Endodermal cell (in vitro differentiated cells): ENCODE measurements around the gene THBS3. TPM values are rescaled to one million over a fixed set of nuclear protein-coding genes. Genes with fewer than 3 reads are reported as not detected.
"Not testable (repeated sequence)": the region's sequence is repeated elsewhere in the genome, so short reads cannot be mapped to it uniquely, and the experiment has no call there.

Source experiments
- DNase-seq: peaks from one replicate; pipeline ENCODE4 v3.0.0-alpha.2; 2017
- H3K27ac ChIP-seq: 2 replicates; pipeline ENCODE4 v1.5.1; 2013; ENCODE audit warnings: mild to moderate bottlenecking, low read depth, low read length, moderate library complexity
- H3K27me3 ChIP-seq: 2 replicates; pipeline ENCODE4 v1.6.1; 2013; ENCODE audit warnings: mild to moderate bottlenecking, low read length, moderate library complexity; ENCODE audit not compliant: insufficient read depth, control insufficient read depth, poor library complexity, severe bottlenecking
- H3K36me3 ChIP-seq: 2 replicates; pipeline ENCODE4 v1.7.0; 2013; ENCODE audit warnings: mild to moderate bottlenecking, low read length, moderate library complexity; ENCODE audit not compliant: control insufficient read depth, insufficient read depth
- H3K4me1 ChIP-seq: one replicate; pipeline ENCODE4 v1.7.0; 2013; ENCODE audit warnings: low read length; ENCODE audit not compliant: control insufficient read depth, insufficient read depth
- H3K4me3 ChIP-seq: 2 replicates; pipeline ENCODE4 v1.5.1; 2013; ENCODE audit warnings: mild to moderate bottlenecking, low read length, moderate library complexity
- H3K9ac ChIP-seq: 2 replicates; pipeline ENCODE4 v1.6.1; 2013; ENCODE audit warnings: mild to moderate bottlenecking, low read length, moderate library complexity; ENCODE audit not compliant: poor library complexity, severe bottlenecking; ENCODE audit errors: extremely low read depth
- H3K9me3 ChIP-seq: 2 replicates; pipeline ENCODE4 v1.6.1; 2013; ENCODE audit warnings: mild to moderate bottlenecking, low read length, moderate library complexity; ENCODE audit not compliant: control insufficient read depth
- H3K27ac Mint-ChIP-seq: 2 replicates; pipeline ENCODE4 v1.8.0; 2020; ENCODE audit warnings: mixed read lengths
- H3K27me3 Mint-ChIP-seq: 2 replicates; pipeline ENCODE4 v1.8.0; 2021; ENCODE audit warnings: mild to moderate bottlenecking, mixed read lengths; ENCODE audit not compliant: insufficient read depth
- H3K36me3 Mint-ChIP-seq: 2 replicates; pipeline ENCODE4 v1.8.0; 2020; ENCODE audit warnings: low read depth, mixed read lengths
- H3K4me1 Mint-ChIP-seq: 2 replicates; pipeline ENCODE4 v1.8.0; 2020; ENCODE audit warnings: mixed read lengths
- H3K4me3 Mint-ChIP-seq: 2 replicates; pipeline ENCODE4 v1.8.0; 2020; ENCODE audit warnings: mild to moderate bottlenecking, moderate library complexity, mixed read lengths
- H3K9me3 Mint-ChIP-seq: 2 replicates; pipeline ENCODE4 v1.8.0; 2020; ENCODE audit warnings: mild to moderate bottlenecking, mixed read lengths
- CTCF ChIP-seq: fragments of 200-600 bp; sonication (generic); conservative IDR thresholded peaks from 2 replicates; pipeline ENCODE4 v1.5.0; 2021; ENCODE audit warnings: antibody characterized with exemption, mild to moderate bottlenecking
- WGBS, 2 experiments: methylation state at CpG; one replicate each; pipeline versions ENCODE4 v1.1.5 to v1.1.7; 2013; ENCODE audit warnings: missing lambda C conversion rate in 2 of 2, mixed read lengths in 1 of 2; ENCODE audit not compliant: insufficient coverage in 1 of 2, insufficient read length in 1 of 2; 5-methylcytosine and 5-hydroxymethylcytosine counted together
- total RNA-seq, 2 donors: library from RNA; stranded (reverse); fragmentation: NEBNext Ultra II Directional in 1 of 2; extraction: Animal tissue kit (Norgen Biotek cat#: 25700) in 1 of 2; gene quantifications; 2 replicates in 1 of 2; 3 replicates in 1 of 2; pipeline ENCODE4 v1.2.1, GENCODE V29; 2021

The THBS3 gene
- total RNA-seq, 2 donors from 2014 or later: 17.6 to 27.9 TPM

- Histone ChIP-seq H3K27me3 (no peaks in the 10 kb centered on the region), H3K4me3 (no peak overlapping the region), H3K27ac (no peak overlapping the region), H3K36me3 (peaks cover 10% of the 10 kb centered on the region), H3K9ac (no peak overlapping the region), H3K9me3 (no peaks in the 10 kb centered on the region), H3K4me1 (no peaks in the 10 kb centered on the region)
- no peak overlapping the region for H3K4me3 Mint-ChIP-seq
- no peak for DNase-seq
- peaks cover 10% of the 10 kb centered on the region for H3K27me3 Mint-ChIP-seq
- peaks cover 10% of the 10 kb centered on the region for H3K4me1 Mint-ChIP-seq
- no peaks in the 10 kb centered on the region for H3K9me3 Mint-ChIP-seq
- WGBS, 2 experiments: 86 to 89% methylated on average over 4 of the region's 4 CpGs
- no peak for TF ChIP-seq CTCF
- peaks cover 21% of the 10 kb centered on the region for H3K36me3 Mint-ChIP-seq
- H3K27ac Mint-ChIP-seq: peak overlapping the region; percentile 61
Observed at GRCh38 chr1:155241841-155242264, 34.2 kb upstream of the THBS3 start.

- H3K27me3 ChIP-seq: no peaks in the 10 kb centered on the region
- WGBS, 2 experiments: 5 to 23% methylated on average over 2 to 4 of the region's 4 CpGs
- peaks cover 21% of the 10 kb centered on the region for H3K36me3 Mint-ChIP-seq
- no peaks in the 10 kb centered on the region for H3K4me1 ChIP-seq
- peak overlapping the region; percentile 79 for H3K4me3 ChIP-seq
- H3K4me1 Mint-ChIP-seq: peaks cover 10% of the 10 kb centered on the region
- H3K36me3 ChIP-seq: peaks cover 12% of the 10 kb centered on the region
- TF ChIP-seq CTCF: no peak
- H3K27ac Mint-ChIP-seq: peak overlapping the region; percentile 73
- peak overlapping the region; percentile 63 for H3K4me3 Mint-ChIP-seq
- no peak overlapping the region for H3K27ac ChIP-seq
- H3K9me3 ChIP-seq: no peaks in the 10 kb centered on the region
- no peaks in the 10 kb centered on the region for H3K9me3 Mint-ChIP-seq
- peak overlapping the region; percentile 51 for H3K9ac ChIP-seq
- peak; percentile 89 for DNase-seq
- H3K27me3 Mint-ChIP-seq: peaks cover 7% of the 10 kb centered on the region
Observed at GRCh38 chr1:155241069-155241679, 33.5 kb upstream of the THBS3 start.

- Histone ChIP-seq H3K27ac (no peak overlapping the region), H3K9ac (no peak overlapping the region), H3K4me3 (no peak overlapping the region), H3K36me3 (peaks cover 12% of the 10 kb centered on the region), H3K27me3 (no peaks in the 10 kb centered on the region), H3K4me1 (no peaks in the 10 kb centered on the region), H3K9me3 (no peaks in the 10 kb centered on the region)
- no peak for TF ChIP-seq CTCF
- no peak overlapping the region for H3K4me3 Mint-ChIP-seq
- H3K4me1 Mint-ChIP-seq: peaks cover 7% of the 10 kb centered on the region
- H3K36me3 Mint-ChIP-seq: peaks cover 25% of the 10 kb centered on the region
- DNase-seq: no peak
- H3K27ac Mint-ChIP-seq: no peak overlapping the region
- WGBS, 2 experiments: 91 to 98% methylated on average over 4 of the region's 5 CpGs
- H3K27me3 Mint-ChIP-seq: peaks cover under 1% of the 10 kb centered on the region
- H3K9me3 Mint-ChIP-seq: no peaks in the 10 kb centered on the region
Observed at GRCh38 chr1:155236451-155236850, 28.8 kb upstream of the THBS3 start.

GRCh38 chr1:155235375-155235774, 27.7 kb upstream of the THBS3 start:
- DNase-seq, H3K4me3 Mint-ChIP-seq, H3K9ac ChIP-seq, H3K9me3 Mint-ChIP-seq, H3K4me3 ChIP-seq, H3K27me3 ChIP-seq, H3K4me1 Mint-ChIP-seq, H3K27ac ChIP-seq, H3K9me3 ChIP-seq, H3K27me3 Mint-ChIP-seq, H3K27ac Mint-ChIP-seq, H3K4me1 ChIP-seq: not testable (repeated sequence)
- 85 to 90% methylated on average over 3 to 6 of the region's 9 CpGs for WGBS, 2 experiments
- peaks cover 12% of the 10 kb centered on the region for H3K36me3 ChIP-seq
- H3K36me3 Mint-ChIP-seq: peaks cover 25% of the 10 kb centered on the region

GRCh38 chr1:155233502-155233901, 25.8 kb upstream of the THBS3 start:
- not testable (repeated sequence) for H3K27ac ChIP-seq, H3K4me3 ChIP-seq, H3K4me3 Mint-ChIP-seq, H3K4me1 Mint-ChIP-seq, H3K36me3 ChIP-seq, H3K27ac Mint-ChIP-seq, DNase-seq, H3K27me3 ChIP-seq, H3K9ac ChIP-seq, H3K9me3 ChIP-seq, H3K9me3 Mint-ChIP-seq, H3K4me1 ChIP-seq
- 77% methylated on average over 1 of the region's 5 CpGs; no CpG with 5 or more reads in 1 of the 2 experiments for WGBS, 2 experiments
- Mint-ChIP-seq H3K36me3 (peaks cover 23% of the 10 kb centered on the region), H3K27me3 (peaks cover 14% of the 10 kb centered on the region)
